Measurements from ENCODE around the gene OR4D9. TPM values are rescaled to one million over a fixed set of nuclear protein-coding genes. Genes with fewer than 3 reads are reported as not detected.

OR4D9 gene
- total and polyA plus RNA-seq, 2 of the 8 experiments (the other 6 are each of a cell fraction or from before 2014, with no cell fraction given), result not detected

- Histone ChIP-seq H2BK12ac (ENCODE audit: low read depth, low read length) (no peak overlapping the region), H3K14ac (ENCODE audit: insufficient read length) (no peak overlapping the region), H3K18ac (ENCODE audit: extremely low read depth, low read length) (no peak overlapping the region), H2BK5ac (ENCODE audit: low read depth, low read length) (no peak overlapping the region), H3K4me1 (replicated peaks in 1 of 4; ENCODE audit: control insufficient read depth in 3 of 4, insufficient read depth in 4 of 4, low read length in 3 of 4) (no peaks in the 10 kb centered on the region), H2BK20ac (ENCODE audit: low read length) (no peak overlapping the region), H2BK120ac (replicated peaks; ENCODE audit: low read depth, low read length) (no peak overlapping the region), H3K79me2 (ENCODE audit: control insufficient read depth in 1 of 2, insufficient read depth in 2 of 2, low read length in 2 of 2) (no peaks in the 10 kb centered on the region), H3K23me2 (ENCODE audit: low read depth, low read length) (no peaks in the 10 kb centered on the region), H3K79me1 (ENCODE audit: low read depth, low read length) (no peaks in the 10 kb centered on the region), H3K36me3 (ENCODE audit: control insufficient read depth in 2 of 4, insufficient read depth in 4 of 4, low read length in 3 of 4) (no peaks in the 10 kb centered on the region), H4K8ac (ENCODE audit: extremely low read depth, insufficient read depth, low read length) (no peak overlapping the region), H2AFZ (ENCODE audit: low read length) (no peak overlapping the region), H3K27me3 (replicated peaks in 1 of 4; ENCODE audit: control insufficient read depth in 3 of 4, extremely low read depth in 1 of 4, insufficient read depth in 3 of 4, low read length in 3 of 4) (no peaks in the 10 kb centered on the region), H2BK15ac (ENCODE audit: low read length) (no peak overlapping the region), H4K5ac (ENCODE audit: insufficient read length, low read depth, low read length) (no peak overlapping the region), H3K9ac (replicated peaks in 1 of 4; ENCODE audit: extremely low read depth in 1 of 4, low read depth in 3 of 4, low read length in 3 of 4) (no peak overlapping the region), H4K91ac (replicated peaks; ENCODE audit: insufficient read length, low read length) (no peak overlapping the region), H3K4me2 (ENCODE audit: insufficient read depth in 1 of 2, low read depth in 2 of 2, low read length in 2 of 2) (no peak overlapping the region), H3K23ac (ENCODE audit: insufficient read length) (no peak overlapping the region), H2AK5ac (ENCODE audit: low read depth, low read length) (no peak overlapping the region), H3K4me3 (ENCODE audit: extremely low read depth in 1 of 4, insufficient read depth in 2 of 4, low read depth in 3 of 4, low read length in 4 of 4) (no peak overlapping the region), H3K27ac (ENCODE audit: low read depth, low read length) (no peak overlapping the region), H4K20me1 (replicated peaks in 1 of 2; ENCODE audit: control insufficient read depth in 1 of 2, insufficient read depth in 2 of 2, low read length in 2 of 2) (no peaks in the 10 kb centered on the region), H3K9me3 (ENCODE audit: insufficient read depth in 2 of 2, low read depth in 1 of 2, low read length in 1 of 2) (no peaks in the 10 kb centered on the region), H3K4ac (replicated peaks; ENCODE audit: insufficient read length, low read depth, low read length) (no peak overlapping the region), H3K56ac (replicated peaks; ENCODE audit: insufficient read length, low read depth, low read length) (no peak overlapping the region)
- 93% methylated on average over 3 of the region's 3 CpGs; no CpG with 5 or more reads in 1 of the 2 experiments for WGBS, 2 experiments (ENCODE audit: extremely low coverage in 1 of 2, insufficient coverage in 1 of 2, insufficient read length in 1 of 2, insufficient replicate concordance in 2 of 2, low coverage in 1 of 2, low lambda C conversion rate in 2 of 2, missing lambda C conversion rate in 1 of 2)
- DNase-seq (ENCODE audit: low read depth in 1 of 2, low spot score in 2 of 2), result no peak
- ChIA-PET CTCF (ENCODE audit: partially characterized antibody) (no interaction called here), POLR2A (ENCODE audit: partially characterized antibody) (no interaction called here)
- no peak for FAIRE-seq
- TF ChIP-seq KDM5A (IDR thresholded peaks at IDR 0.05; ENCODE audit: low read length) (no peak), SAP30 (IDR thresholded peaks at IDR 0.05; ENCODE audit: insufficient read depth, insufficient replicate concordance, low read length) (no peak), TAF1 (IDR thresholded peaks at IDR 0.05; ENCODE audit: low read depth, low read length) (no peak), CTBP2 (IDR thresholded peaks at IDR 0.05; ENCODE audit: borderline replicate concordance, insufficient read depth, insufficient read length, low read length) (no peak), RBBP5 (IDR thresholded peaks at IDR 0.05; ENCODE audit: borderline replicate concordance, low read depth, low read length) (no peak), CEBPB (IDR thresholded peaks at IDR 0.05; ENCODE audit: low read depth, low read length) (no peak), SUZ12 (IDR thresholded peaks at IDR 0.05; ENCODE audit: low read length) (no peak), ATF3 (IDR thresholded peaks at IDR 0.05; ENCODE audit: insufficient read depth, low read depth, low read length) (no peak), CTCF (IDR thresholded peaks at IDR 0.05; ENCODE audit: control extremely low read depth in 1 of 3, insufficient read depth in 1 of 3, low read depth in 1 of 3, low read length in 3 of 3) (no peak), SP2 (IDR thresholded peaks at IDR 0.05; ENCODE audit: low read length) (no peak), SIRT6 (IDR thresholded peaks at IDR 0.05; ENCODE audit: low read length) (no peak)
These were observed 31.0 kb upstream of the OR4D9 start for GRCh38 chr11:59480359-59480758.

Measured in H1 (cell line).